ENCODE measurements around the gene PACSIN1.

DNA sequence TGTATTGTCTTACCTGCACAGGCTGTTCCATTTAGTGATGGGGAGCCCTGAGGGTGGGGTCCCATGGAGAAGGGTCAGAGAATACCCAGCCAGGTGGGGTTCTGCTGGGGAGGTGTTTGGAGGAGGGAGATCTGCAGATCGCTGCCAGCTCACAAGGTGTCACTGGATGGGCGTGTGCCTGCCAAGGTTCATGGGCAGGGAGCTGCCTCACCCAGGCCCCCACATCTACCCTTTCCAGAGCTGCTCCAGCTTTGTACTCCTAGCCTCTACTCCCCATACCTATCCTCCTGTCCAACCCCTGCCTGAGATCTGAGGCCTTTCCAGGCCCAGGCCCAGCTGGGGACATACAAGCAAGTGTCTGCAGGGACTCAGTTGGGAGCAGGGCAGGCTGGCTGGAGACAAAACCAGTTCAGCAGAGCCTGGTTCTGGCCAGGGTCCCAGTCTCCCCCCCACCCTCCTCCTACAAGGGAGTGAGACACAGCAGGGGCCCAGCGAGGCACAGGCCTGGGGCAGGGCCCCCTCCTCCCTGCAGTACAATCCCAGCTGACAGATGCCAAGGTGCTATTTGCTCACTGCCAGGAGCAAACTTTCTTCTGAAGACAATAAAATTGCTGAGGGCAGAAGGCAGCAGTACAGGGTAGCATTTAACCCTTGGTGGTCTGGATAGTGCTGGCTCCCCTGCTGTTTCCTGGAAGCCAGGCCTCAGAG lies 70.5 kb downstream of the PACSIN1 start:
- TF ChIP-seq, protein P1, sequence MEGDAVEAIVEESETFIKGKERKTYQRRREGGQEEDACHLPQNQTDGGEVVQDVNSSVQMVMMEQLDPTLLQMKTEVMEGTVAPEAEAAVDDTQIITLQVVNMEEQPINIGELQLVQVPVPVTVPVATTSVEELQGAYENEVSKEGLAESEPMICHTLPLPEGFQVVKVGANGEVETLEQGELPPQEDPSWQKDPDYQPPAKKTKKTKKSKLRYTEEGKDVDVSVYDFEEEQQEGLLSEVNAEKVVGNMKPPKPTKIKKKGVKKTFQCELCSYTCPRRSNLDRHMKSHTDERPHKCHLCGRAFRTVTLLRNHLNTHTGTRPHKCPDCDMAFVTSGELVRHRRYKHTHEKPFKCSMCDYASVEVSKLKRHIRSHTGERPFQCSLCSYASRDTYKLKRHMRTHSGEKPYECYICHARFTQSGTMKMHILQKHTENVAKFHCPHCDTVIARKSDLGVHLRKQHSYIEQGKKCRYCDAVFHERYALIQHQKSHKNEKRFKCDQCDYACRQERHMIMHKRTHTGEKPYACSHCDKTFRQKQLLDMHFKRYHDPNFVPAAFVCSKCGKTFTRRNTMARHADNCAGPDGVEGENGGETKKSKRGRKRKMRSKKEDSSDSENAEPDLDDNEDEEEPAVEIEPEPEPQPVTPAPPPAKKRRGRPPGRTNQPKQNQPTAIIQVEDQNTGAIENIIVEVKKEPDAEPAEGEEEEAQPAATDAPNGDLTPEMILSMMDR (IDR thresholded peaks at IDR 0.05) = no peak
- TF ChIP-seq POLR2A (IDR thresholded peaks at IDR 0.05) (no peak), EP300 (IDR thresholded peaks at IDR 0.05) (no peak)
